AG04450 (cell line): Measurements from ENCODE around the gene PRKD1. TPM values are rescaled to one million over a fixed set of nuclear protein-coding genes. Genes with fewer than 3 reads are reported as not detected.

Source experiments
- CTCF ChIA-PET: fragments of 300-600, 350-600 bp; formaldehyde crosslinking; extraction: SDS; loops from one replicate; lab custom pipeline; 2022; ENCODE audit warnings: antibody characterized with exemption, inconsistent platforms; lab: Charles Lee
- POLR2A ChIA-PET: fragments of 350-600 bp; formaldehyde crosslinking; extraction: SDS; loops from one replicate; lab custom pipeline; 2021; ENCODE audit warnings: antibody characterized with exemption, inconsistent platforms; lab: Yijun Ruan, JAX
- DNase-seq: peaks from one replicate; pipeline ENCODE4 v3.0.0-alpha.2; 2011; ENCODE audit warnings: low read depth, low spot score
- H3K27ac ChIP-seq: one replicate; pipeline ENCODE4 v1.5.1; 2012; ENCODE audit warnings: low read depth, low read length, control low read depth
- H3K27me3 ChIP-seq: one replicate; pipeline ENCODE4 v1.6.0; 2012; ENCODE audit warnings: low read length; ENCODE audit not compliant: control insufficient read depth, insufficient read depth
- H3K4me3 ChIP-seq: 2 replicates; pipeline ENCODE4 v1.5.1; 2011; ENCODE audit warnings: mild to moderate bottlenecking, low read depth, low read length, control low read depth
- H3K9me3 ChIP-seq: 2 replicates; pipeline ENCODE4 v1.5.1; 2012; ENCODE audit warnings: low read length; ENCODE audit not compliant: control insufficient read depth, insufficient read depth
- CTCF ChIP-seq: IDR thresholded peaks from 2 replicates; pipeline ENCODE4 v1.5.1; 2011; ENCODE audit warnings: low read depth, low read length, control low read depth, inconsistent platforms
- polyA plus RNA-seq: library from polyadenylated mRNA; depleted of rRNA; stranded (reverse); fragments of >200 nt; gene quantifications from 2 replicates; pipeline ENCODE4 v1.2.3, GENCODE V29; 2011

The PRKD1 gene
- polyA plus RNA-seq, 1 experiment, result 24.5 TPM

GRCh38 chr14:29569194-29569593 is 358.5 kb downstream of the PRKD1 start:
- no peak for TF ChIP-seq CTCF
- no peaks in the 10 kb centered on the region for H3K9me3 ChIP-seq
- H3K27me3 ChIP-seq, result no peaks in the 10 kb centered on the region
- no peak for DNase-seq
- ChIA-PET POLR2A (no interaction called here), CTCF (no interaction called here)
- H3K27ac ChIP-seq, result no peak overlapping the region
- no peak overlapping the region for H3K4me3 ChIP-seq

- POLR2A ChIA-PET, result no interaction called here
- DNase-seq, result no peak
- CTCF ChIA-PET, result no interaction called here
- H3K9me3 ChIP-seq, result no peaks in the 10 kb centered on the region
- no peak overlapping the region for H3K4me3 ChIP-seq
- H3K27me3 ChIP-seq, result no peaks in the 10 kb centered on the region
- TF ChIP-seq CTCF, result no peak
- no peak overlapping the region for H3K27ac ChIP-seq
Measured at GRCh38 chr14:29566194-29566593, 361.5 kb downstream of the PRKD1 start.

- TF ChIP-seq CTCF, result no peak
- CTCF ChIA-PET, result interaction anchor here (1.9 to 3.7 kb wide), 2 partner anchors 10 to 656 kb away, joined by 6 to 22 read pairs; no protein-coding TSS in a partner anchor
- Histone ChIP-seq H3K27me3 (no peaks in the 10 kb centered on the region), H3K4me3 (no peak overlapping the region), H3K9me3 (peaks cover 3% of the 10 kb centered on the region; the same call in 1 of the 2 replicates), H3K27ac (no peak overlapping the region)
- POLR2A ChIA-PET, result interaction anchor here (0.5 to 1.0 kb wide), 2 partner anchors 26 to 49 kb away, joined by 4 to 10 read pairs; no protein-coding TSS in a partner anchor
- peak; percentile 64 for DNase-seq
Measured at GRCh38 chr14:29558516-29558915, 369.1 kb downstream of the PRKD1 start.

- Histone ChIP-seq H3K27me3 (no peaks in the 10 kb centered on the region), H3K4me3 (no peak overlapping the region), H3K9me3 (peaks cover 3% of the 10 kb centered on the region; the same call in 1 of the 2 replicates), H3K27ac (no peak overlapping the region)
- no peak for TF ChIP-seq CTCF
- POLR2A ChIA-PET, result no interaction called here
- DNase-seq, result no peak
- CTCF ChIA-PET, result interaction anchor here (1.1 to 9.3 kb wide), 3 partner anchors 37 to 660 kb away, joined by 3 to 137 read pairs (median 4); no protein-coding TSS in a partner anchor
Measured at GRCh38 chr14:29554335-29554734, 373.3 kb downstream of the PRKD1 start.

GRCh38 chr14:29553427-29553826 is 374.2 kb downstream of the PRKD1 start:
- Histone ChIP-seq H3K27me3 (no peaks in the 10 kb centered on the region), H3K4me3 (no peak overlapping the region), H3K27ac (no peak overlapping the region), H3K9me3 (peaks cover 3% of the 10 kb centered on the region; the same call in 1 of the 2 replicates)
- CTCF ChIA-PET, result interaction anchor here (1.1 to 9.3 kb wide), 2 partner anchors 38 to 661 kb away, joined by 3 to 137 read pairs; no protein-coding TSS in a partner anchor
- DNase-seq, result no peak
- POLR2A ChIA-PET, result interaction anchor here (0.7 kb wide), 1 partner anchor 374 kb away, joined by 3 read pairs; no protein-coding TSS in a partner anchor
- TF ChIP-seq CTCF, result no peak
